ENCODE data around the gene SEMA3A. TPM values are rescaled to one million over a fixed set of nuclear protein-coding genes. Genes with fewer than 3 reads are reported as not detected.
A peak's percentile ranks its signal among the peaks of the same experiment; 100 is the strongest.
"Not testable (repeated sequence)": the region's sequence is repeated elsewhere in the genome, so short reads cannot be mapped to it uniquely, and the experiment has no call there.

The SEMA3A gene
- total and polyA plus RNA-seq, 2 donors (not counting 1 experiment from before 2014, with no cell fraction given), result 45.2 to 60.8 TPM

DNA sequence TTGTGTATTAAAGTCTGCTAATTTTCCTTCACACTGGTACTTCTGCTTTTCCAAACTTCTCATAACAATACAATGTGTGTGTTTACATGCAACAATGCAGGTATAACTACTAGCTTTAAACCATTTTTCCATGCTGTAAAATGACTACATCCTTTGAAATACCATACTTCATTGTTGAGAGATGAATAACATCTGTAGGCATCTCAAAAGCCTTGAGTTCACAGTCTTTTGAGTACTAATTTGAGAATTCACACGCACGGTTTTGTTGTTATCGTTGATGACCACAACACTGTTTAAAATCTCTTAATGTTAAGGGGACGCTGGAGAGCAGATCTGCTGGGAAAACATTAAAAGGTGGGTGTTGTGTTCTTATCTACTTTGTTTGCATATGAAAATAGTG is 37.4 kb downstream of the SEMA3A start:
- Histone ChIP-seq H4K20me1 (ENCODE audit: control insufficient read depth, extremely low read depth, insufficient read depth, low read length) (no peaks in the 10 kb centered on the region), H3K9me3 (ENCODE audit: control insufficient read depth, insufficient read depth, low read depth, low read length) (no peaks in the 10 kb centered on the region), H3K36me3 (ENCODE audit: control insufficient read depth, insufficient read depth, low read length) (no peaks in the 10 kb centered on the region), H3K4me3 (replicated peaks in 1 of 4; ENCODE audit: control extremely low read depth in 1 of 4, insufficient read depth in 1 of 4, low read depth in 3 of 4, low read length in 4 of 4) (no peak overlapping the region), H2AFZ (ENCODE audit: low read length) (no peak overlapping the region), H3K79me2 (ENCODE audit: control insufficient read depth, insufficient read depth, low read length) (peaks cover 37% of the 10 kb centered on the region), H3K27me3 (ENCODE audit: control insufficient read depth, insufficient read depth, low read length) (no peaks in the 10 kb centered on the region), H3K27ac (ENCODE audit: insufficient read depth, low read length) (no peak overlapping the region), H3K9ac (ENCODE audit: insufficient read depth, low read length) (no peak overlapping the region), H3K4me1 (ENCODE audit: control insufficient read depth, extremely low read depth, insufficient read depth, low read length) (no peaks in the 10 kb centered on the region), H3K4me2 (ENCODE audit: extremely low read depth, insufficient read depth, low read length) (no peak overlapping the region)
- TF ChIP-seq EZH2 (IDR thresholded peaks at IDR 0.05; ENCODE audit: low read length, missing control alignments), result no peak
- DNase-seq (ENCODE audit: low read depth in 2 of 2), result peak in 1 of 2 donors; percentile 75

DNA sequence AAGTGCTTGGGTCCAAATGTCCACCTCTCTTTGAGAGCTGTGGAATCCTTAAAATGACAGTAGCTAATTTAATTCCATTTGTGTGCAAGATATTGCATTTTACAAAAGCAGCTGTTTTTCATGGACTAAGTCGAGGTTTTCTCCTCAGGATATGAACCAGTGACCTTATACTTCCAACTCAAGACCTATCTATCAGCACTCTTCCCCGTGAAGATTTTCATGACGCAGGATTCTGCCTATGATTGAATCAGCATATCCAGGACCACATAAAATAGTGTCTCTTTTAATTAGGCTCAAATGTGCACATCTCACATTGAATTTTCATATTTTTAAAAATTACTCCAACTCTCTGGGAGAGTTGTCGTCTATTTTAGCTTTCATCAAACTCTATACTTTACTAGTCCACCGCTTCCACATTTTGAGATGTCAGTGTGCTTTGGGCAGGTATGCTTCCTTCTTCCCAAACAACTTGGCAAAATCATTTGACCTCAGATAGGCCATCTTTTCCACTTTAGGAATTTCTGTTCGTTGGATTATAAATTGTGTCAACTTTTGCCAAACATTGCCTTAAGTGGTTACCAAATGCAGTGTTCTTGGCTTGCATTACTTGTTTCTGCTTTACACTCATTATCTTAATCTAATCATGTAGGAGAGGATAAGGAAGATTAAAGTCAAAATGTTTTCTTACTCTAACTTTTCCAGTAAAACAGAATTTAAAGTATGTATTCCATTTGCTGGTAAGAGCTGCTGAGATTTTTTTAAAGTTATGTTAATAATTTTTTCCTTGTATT is 39.4 kb downstream of the SEMA3A start:
- H3K9me3 ChIP-seq (ENCODE audit: control insufficient read depth, insufficient read depth, low read depth, low read length), result no peaks in the 10 kb centered on the region
- no peak overlapping the region for H3K27ac ChIP-seq (ENCODE audit: insufficient read depth, low read length)
- DNase-seq (ENCODE audit: low read depth in 2 of 2), result peak in 1 of 2 donors; percentile 55
- H3K79me2 ChIP-seq (ENCODE audit: control insufficient read depth, insufficient read depth, low read length), result peaks cover 34% of the 10 kb centered on the region
- no peak overlapping the region for H3K4me2 ChIP-seq (ENCODE audit: extremely low read depth, insufficient read depth, low read length)
- H3K36me3 ChIP-seq (ENCODE audit: control insufficient read depth, insufficient read depth, low read length), result no peaks in the 10 kb centered on the region
- no peaks in the 10 kb centered on the region for H4K20me1 ChIP-seq (ENCODE audit: control insufficient read depth, extremely low read depth, insufficient read depth, low read length)
- no peak overlapping the region for H3K9ac ChIP-seq (ENCODE audit: insufficient read depth, low read length)
- H3K27me3 ChIP-seq (ENCODE audit: control insufficient read depth, insufficient read depth, low read length), result no peaks in the 10 kb centered on the region
- no peaks in the 10 kb centered on the region for H3K4me1 ChIP-seq (ENCODE audit: control insufficient read depth, extremely low read depth, insufficient read depth, low read length)
- TF ChIP-seq EZH2 (IDR thresholded peaks at IDR 0.05; ENCODE audit: low read length, missing control alignments), result no peak
- TF ChIP-seq, protein P1, sequence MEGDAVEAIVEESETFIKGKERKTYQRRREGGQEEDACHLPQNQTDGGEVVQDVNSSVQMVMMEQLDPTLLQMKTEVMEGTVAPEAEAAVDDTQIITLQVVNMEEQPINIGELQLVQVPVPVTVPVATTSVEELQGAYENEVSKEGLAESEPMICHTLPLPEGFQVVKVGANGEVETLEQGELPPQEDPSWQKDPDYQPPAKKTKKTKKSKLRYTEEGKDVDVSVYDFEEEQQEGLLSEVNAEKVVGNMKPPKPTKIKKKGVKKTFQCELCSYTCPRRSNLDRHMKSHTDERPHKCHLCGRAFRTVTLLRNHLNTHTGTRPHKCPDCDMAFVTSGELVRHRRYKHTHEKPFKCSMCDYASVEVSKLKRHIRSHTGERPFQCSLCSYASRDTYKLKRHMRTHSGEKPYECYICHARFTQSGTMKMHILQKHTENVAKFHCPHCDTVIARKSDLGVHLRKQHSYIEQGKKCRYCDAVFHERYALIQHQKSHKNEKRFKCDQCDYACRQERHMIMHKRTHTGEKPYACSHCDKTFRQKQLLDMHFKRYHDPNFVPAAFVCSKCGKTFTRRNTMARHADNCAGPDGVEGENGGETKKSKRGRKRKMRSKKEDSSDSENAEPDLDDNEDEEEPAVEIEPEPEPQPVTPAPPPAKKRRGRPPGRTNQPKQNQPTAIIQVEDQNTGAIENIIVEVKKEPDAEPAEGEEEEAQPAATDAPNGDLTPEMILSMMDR (conservative IDR thresholded peaks at IDR 0.05 in 1 of 2, IDR thresholded peaks at IDR 0.05 in 1 of 2; ENCODE audit: low read depth in 1 of 2, low read length in 2 of 2), result no peak
- H2AFZ ChIP-seq (ENCODE audit: low read length), result no peak overlapping the region
- no peak overlapping the region for H3K4me3 ChIP-seq (replicated peaks in 1 of 4; ENCODE audit: control extremely low read depth in 1 of 4, insufficient read depth in 1 of 4, low read depth in 3 of 4, low read length in 4 of 4)

DNA sequence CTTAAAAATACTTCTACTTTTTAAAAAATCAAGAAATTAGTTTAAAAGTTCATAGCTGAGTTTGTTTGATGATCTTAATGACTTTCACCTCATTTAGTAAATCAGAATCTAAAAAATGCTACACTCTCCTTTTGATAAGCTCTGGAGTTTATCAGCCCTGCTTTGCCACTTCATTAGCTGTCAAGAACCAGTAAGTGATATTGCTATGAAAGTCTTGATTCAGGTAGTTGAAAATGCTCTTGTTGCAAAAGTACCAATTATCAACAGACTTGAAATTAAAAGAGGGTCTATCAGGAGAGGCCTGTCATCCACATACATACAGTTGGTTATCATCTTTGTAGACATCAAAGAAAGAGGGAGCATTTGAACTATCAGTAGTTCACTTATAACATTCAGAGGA is 41.6 kb downstream of the SEMA3A start:
- TF ChIP-seq, protein P1 (conservative IDR thresholded peaks at IDR 0.05 in 1 of 2, IDR thresholded peaks at IDR 0.05 in 1 of 2; ENCODE audit: low read depth in 1 of 2, low read length in 2 of 2), result no peak
- TF ChIP-seq EZH2 (IDR thresholded peaks at IDR 0.05; ENCODE audit: low read length, missing control alignments), result no peak
- Histone ChIP-seq H3K4me1 (ENCODE audit: control insufficient read depth, extremely low read depth, insufficient read depth, low read length) (no peaks in the 10 kb centered on the region), H3K9ac (ENCODE audit: insufficient read depth, low read length) (no peak overlapping the region), H3K4me3 (replicated peaks in 1 of 4; ENCODE audit: control extremely low read depth in 1 of 4, insufficient read depth in 1 of 4, low read depth in 3 of 4, low read length in 4 of 4) (no peak overlapping the region), H3K79me2 (ENCODE audit: control insufficient read depth, insufficient read depth, low read length) (peaks cover 33% of the 10 kb centered on the region), H3K4me2 (ENCODE audit: extremely low read depth, insufficient read depth, low read length) (no peak overlapping the region), H3K9me3 (ENCODE audit: control insufficient read depth, insufficient read depth, low read depth, low read length) (no peaks in the 10 kb centered on the region), H3K27me3 (ENCODE audit: control insufficient read depth, insufficient read depth, low read length) (no peaks in the 10 kb centered on the region), H2AFZ (ENCODE audit: low read length) (no peak overlapping the region), H4K20me1 (ENCODE audit: control insufficient read depth, extremely low read depth, insufficient read depth, low read length) (no peaks in the 10 kb centered on the region), H3K36me3 (ENCODE audit: control insufficient read depth, insufficient read depth, low read length) (no peaks in the 10 kb centered on the region), H3K27ac (ENCODE audit: insufficient read depth, low read length) (no peak overlapping the region)
- no peak for DNase-seq (ENCODE audit: low read depth in 2 of 2)

DNA sequence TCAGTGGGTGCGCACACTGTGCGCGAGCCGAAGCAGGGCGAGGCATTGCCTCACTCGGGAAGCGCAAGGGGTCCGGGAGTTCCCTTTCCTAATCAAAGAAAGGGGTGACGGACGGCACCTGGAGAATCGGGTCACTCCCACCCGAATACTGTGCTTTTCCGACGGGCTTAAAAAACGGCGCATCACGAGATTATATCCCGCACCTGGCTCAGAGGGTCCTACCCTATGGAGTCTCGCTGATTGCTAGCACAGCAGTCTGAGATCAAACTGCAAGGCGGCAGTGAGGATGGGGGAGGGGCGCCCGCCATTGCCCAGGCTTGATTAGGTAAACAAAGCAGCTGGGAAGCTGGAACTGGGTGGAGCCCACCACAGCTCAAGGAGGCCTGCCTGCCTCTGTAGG is 44.2 kb downstream of the SEMA3A start:
- H3K27me3 ChIP-seq (ENCODE audit: control insufficient read depth, insufficient read depth, low read length); H3K4me2 ChIP-seq (ENCODE audit: extremely low read depth, insufficient read depth, low read length); DNase-seq (ENCODE audit: low read depth in 2 of 2); H3K4me1 ChIP-seq (ENCODE audit: control insufficient read depth, extremely low read depth, insufficient read depth, low read length); H3K9ac ChIP-seq (ENCODE audit: insufficient read depth, low read length); H3K4me3 ChIP-seq (replicated peaks in 1 of 4; ENCODE audit: control extremely low read depth in 1 of 4, insufficient read depth in 1 of 4, low read depth in 3 of 4, low read length in 4 of 4); H3K36me3 ChIP-seq (ENCODE audit: control insufficient read depth, insufficient read depth, low read length); H4K20me1 ChIP-seq (ENCODE audit: control insufficient read depth, extremely low read depth, insufficient read depth, low read length); H3K27ac ChIP-seq (ENCODE audit: insufficient read depth, low read length); H3K9me3 ChIP-seq (ENCODE audit: control insufficient read depth, insufficient read depth, low read depth, low read length); H2AFZ ChIP-seq (ENCODE audit: low read length): not testable (repeated sequence)
- H3K79me2 ChIP-seq (ENCODE audit: control insufficient read depth, insufficient read depth, low read length), result peaks cover 42% of the 10 kb centered on the region
